HCT116 (cell line): Measurements from ENCODE around the gene ABLIM1. TPM values are rescaled to one million over a fixed set of nuclear protein-coding genes. Genes with fewer than 3 reads are reported as not detected.

ENCODE experiments used
- ATAC-seq: fragments of 200-7000 bp; cut with Tn5 transposase; 2 replicates; pipeline ENCODE4 v1.9.1; 2020; ENCODE audit warnings: mild to moderate bottlenecking, moderate library complexity
- BruUV-seq: library from RNA; stranded (reverse); fragments of 400-500 nt; replicated peaks from 2 replicates; lab custom pipeline; 2021; lab: Mats Ljungman, UMichigan
- CTCF ChIA-PET: fragments of 300-600 bp; sonication (Branson Sonifier 250); formaldehyde crosslinking; loops from one replicate; lab custom pipeline; 2021; ENCODE audit warnings: antibody characterized with exemption; lab: Charles Lee
- POLR2A ChIA-PET: fragments of 300-600, 350-600 bp; sonication (Branson Sonifier 250); formaldehyde crosslinking; loops from one replicate; lab custom pipeline; 2021; ENCODE audit warnings: antibody characterized with exemption; lab: Charles Lee
- RAD21 ChIA-PET, 2 experiments: fragments of 300-600 bp; sonication (Branson Sonifier 250); formaldehyde crosslinking; loops; one replicate each; lab custom pipeline; 2023; ENCODE audit warnings: low total read pairs in 2 of 2; ENCODE audit not compliant: uncharacterized antibody in 2 of 2, unreplicated experiment in 2 of 2, low non-redundant PET in 1 of 2; lab: Charles Lee
- DNase-seq: peaks from one replicate; pipeline ENCODE4 v3.0.0-alpha.2; 2010; ENCODE audit warnings: low read depth, low spot score
- H2AFZ ChIP-seq: fragments of 200-600 bp; shearing (Covaris generic), sonication (generic); 2 replicates; pipeline ENCODE4 v1.6.1; 2017; ENCODE audit warnings: low read depth, mixed run types, mixed read lengths, antibody characterized with exemption, low read length; ENCODE audit not compliant: poor library complexity, severe bottlenecking
- H3K27ac ChIP-seq: 2 replicates; pipeline ENCODE4 v1.5.1; 2012; ENCODE audit warnings: low read depth, low read length
- H3K27me3 ChIP-seq: fragments of 200-600 bp; sonication (generic); 2 replicates; pipeline ENCODE4 v1.6.1; 2016; ENCODE audit warnings: mixed run types, low read length, mixed read lengths; ENCODE audit not compliant: insufficient read depth
- H3K36me3 ChIP-seq, 2 experiments: fragments of 200-500 bp in 1 of 2; fragments of 200-600 bp in 1 of 2; sonication (Bioruptor generic) in 1 of 2; sonication (generic) in 1 of 2; 2 replicates each; pipeline versions ENCODE4 v1.5.1 to v1.6.1; 2014 to 2016; ENCODE audit warnings: low read length in 2 of 2, inconsistent platforms in 1 of 2, mixed read lengths in 1 of 2, mixed run types in 1 of 2; ENCODE audit not compliant: insufficient read depth in 2 of 2, control insufficient read depth in 1 of 2
- H3K4me1 ChIP-seq, 2 experiments: fragments of 200-600 bp in 1 of 2; sonication (generic) in 1 of 2; 2 replicates each; pipeline versions ENCODE4 v1.5.1 to v1.6.1; 2012 to 2017; ENCODE audit warnings: low read length in 2 of 2, inconsistent platforms in 1 of 2, mild to moderate bottlenecking in 1 of 2, mixed read lengths in 1 of 2, mixed run types in 1 of 2, moderate library complexity in 1 of 2; ENCODE audit not compliant: insufficient read depth in 2 of 2, control insufficient read depth in 1 of 2
- H3K4me2 ChIP-seq: fragments of 200-600 bp; sonication (generic); 2 replicates; pipeline ENCODE4 v1.6.1; 2017; ENCODE audit warnings: mixed run types, low read length, mixed read lengths
- H3K4me3 ChIP-seq, 2 experiments: fragments of 200-600 bp in 1 of 2; sonication (generic) in 1 of 2; replicated peaks in 1 of 2; 2 replicates each; pipeline ENCODE4 v1.5.1; 2011 to 2016; ENCODE audit warnings: low read length in 2 of 2, control low read depth in 1 of 2, low read depth in 1 of 2, mild to moderate bottlenecking in 1 of 2, mixed read lengths in 1 of 2, mixed run types in 1 of 2
- H3K79me2 ChIP-seq: fragments of 200-600 bp; sonication (generic); 2 replicates; pipeline ENCODE4 v1.6.1; 2017; ENCODE audit warnings: mild to moderate bottlenecking, mixed run types, low read length, moderate library complexity, mixed read lengths; ENCODE audit not compliant: insufficient read depth
- H3K9ac ChIP-seq: fragments of 200-600 bp; sonication (generic); 2 replicates; pipeline ENCODE4 v1.6.1; 2016; ENCODE audit warnings: low read length, mixed read lengths
- H3K9me2 ChIP-seq: fragments of 200-600 bp; sonication (generic), shearing (Covaris generic); 2 replicates; pipeline ENCODE4 v1.6.1; 2017; ENCODE audit warnings: mixed run types, mild to moderate bottlenecking, moderate library complexity; ENCODE audit not compliant: insufficient read depth
- H3K9me3 ChIP-seq, 2 experiments: fragments of 200-500 bp in 1 of 2; fragments of 200-600 bp in 1 of 2; sonication (Bioruptor generic) in 1 of 2; sonication (generic) in 1 of 2; 2 replicates each; pipeline ENCODE4 v1.6.1; 2014 to 2017; ENCODE audit warnings: low read length in 2 of 2, mixed read lengths in 2 of 2, inconsistent platforms in 1 of 2, low read depth in 1 of 2, mild to moderate bottlenecking in 1 of 2, mixed run types in 1 of 2, moderate library complexity in 1 of 2; ENCODE audit not compliant: control insufficient read depth in 1 of 2, insufficient read depth in 1 of 2
- H4K20me1 ChIP-seq: fragments of 200-600 bp; sonication (generic), shearing (Covaris generic); 2 replicates; pipeline ENCODE4 v1.6.1; 2017; ENCODE audit warnings: mixed run types, mild to moderate bottlenecking, moderate library complexity; ENCODE audit not compliant: insufficient read depth
- CBX3 ChIP-seq: IDR thresholded peaks from 2 replicates; pipeline ENCODE4 v1.6.1; 2012; ENCODE audit warnings: low read depth
- CEBPB ChIP-seq: IDR thresholded peaks from 2 replicates; pipeline ENCODE4 v1.6.1; 2012; ENCODE audit warnings: low read depth
- CTCF ChIP-seq, 3 experiments: fragments of 200-600 bp in 1 of 3; sonication (generic) in 1 of 3; IDR thresholded peaks in 2 of 3; conservative IDR thresholded peaks in 1 of 3; 2 replicates each; pipeline ENCODE4 v1.5.1; 2012 to 2017; ENCODE audit warnings: low read depth in 2 of 3, low read length in 2 of 3, antibody characterized with exemption in 1 of 3, borderline replicate concordance in 1 of 3, control low read depth in 1 of 3, mild to moderate bottlenecking in 1 of 3, mixed read lengths in 1 of 3, mixed run types in 1 of 3, moderate library complexity in 1 of 3; ENCODE audit not compliant: insufficient read depth in 1 of 3
- EGR1 ChIP-seq: IDR thresholded peaks from 2 replicates; pipeline ENCODE4 v1.6.1; 2012; ENCODE audit warnings: low read depth
- ELF1 ChIP-seq: IDR thresholded peaks from 2 replicates; pipeline ENCODE4 v1.6.1; 2012; ENCODE audit warnings: low read depth, borderline replicate concordance
- EZH2 ChIP-seq: fragments of 200-600 bp; sonication (generic); IDR thresholded peaks from 2 replicates; pipeline ENCODE4 v1.6.1; 2017; ENCODE audit warnings: antibody characterized with exemption, mixed run types
- EZH2phosphoT487 ChIP-seq: fragments of 200-600 bp; IDR thresholded peaks from 2 replicates; pipeline ENCODE4 v1.6.1; 2018; ENCODE audit warnings: antibody characterized with exemption, borderline replicate concordance
- FOSL1 ChIP-seq: IDR thresholded peaks from 2 replicates; pipeline ENCODE4 v1.6.1; 2012; ENCODE audit warnings: low read depth
- JUND ChIP-seq: IDR thresholded peaks from 2 replicates; pipeline ENCODE4 v1.6.1; 2012
- MAX ChIP-seq: IDR thresholded peaks from 2 replicates; pipeline ENCODE4 v1.6.1; 2012
- POLR2A ChIP-seq: IDR thresholded peaks from 2 replicates; pipeline ENCODE4 v1.7.0; 2011; ENCODE audit warnings: borderline replicate concordance; ENCODE audit not compliant: insufficient read depth, insufficient read length; ENCODE audit errors: extremely low read depth
- POLR2AphosphoS5 ChIP-seq: IDR thresholded peaks from 2 replicates; pipeline ENCODE4 v1.6.1; 2011; ENCODE audit warnings: mild to moderate bottlenecking, low read depth, low read length, moderate library complexity
- RAD21 ChIP-seq: IDR thresholded peaks from 2 replicates; pipeline ENCODE4 v1.6.1; 2012; ENCODE audit warnings: low read depth, mild to moderate bottlenecking
- SIN3A ChIP-seq: IDR thresholded peaks from 2 replicates; pipeline ENCODE4 v1.6.1; 2012; ENCODE audit warnings: low read depth
- SP1 ChIP-seq: IDR thresholded peaks from 2 replicates; pipeline ENCODE4 v1.6.1; 2012; ENCODE audit warnings: low read depth
- SRF ChIP-seq: IDR thresholded peaks from 2 replicates; pipeline ENCODE4 v1.6.1; 2012; ENCODE audit warnings: low read depth
- TCF7L2 ChIP-seq: IDR thresholded peaks from 2 replicates; pipeline ENCODE4 v1.7.0; 2011; ENCODE audit warnings: borderline replicate concordance, inconsistent platforms; ENCODE audit not compliant: insufficient read depth, insufficient read length; ENCODE audit errors: extremely low read depth
- YY1 ChIP-seq: IDR thresholded peaks from 2 replicates; pipeline ENCODE4 v1.6.1; 2011; ENCODE audit warnings: low read length, low read depth, moderate library complexity, mild to moderate bottlenecking; ENCODE audit not compliant: insufficient replicate concordance; ENCODE audit errors: extremely low read depth
- ZFX ChIP-seq: fragments of 450-650 bp; IDR thresholded peaks from 2 replicates; pipeline ENCODE4 v1.6.1; 2017
- ZNF274 ChIP-seq: fragments of 200-500 bp; sonication (Bioruptor generic); IDR thresholded peaks from 2 replicates; pipeline ENCODE4 v1.6.1; 2014; ENCODE audit warnings: mild to moderate bottlenecking, low read depth, low read length, inconsistent platforms
- intact Hi-C: fragments of 100-400 bp; cut with micrococcal nuclease; formaldehyde crosslinking; loops from 2 replicates; pipeline ENCODE4 v1.10.0; 2022
- total RNA-seq: library from RNA; stranded (reverse); gene quantifications from one replicate; pipeline ENCODE4 v1.2.1, GENCODE V29; 2021; ENCODE audit not compliant: unreplicated experiment
- TF ChIP-seq, protein P1 (sequence below): IDR thresholded peaks from 2 replicates; pipeline ENCODE4 v1.6.1; 2012

ABLIM1 gene
- total RNA-seq, 1 experiment from 2014 or later: 96.2 TPM

- TF ChIP-seq SIN3A (no peak), ELF1 (no peak), POLR2A (no peak), POLR2AphosphoS5 (no peak)
- TF ChIP-seq, all 23 proteins: peak for 0
Observed at GRCh38 chr10:114499116-114499515, 159.0 kb downstream of the ABLIM1 start (continued).

DNA sequence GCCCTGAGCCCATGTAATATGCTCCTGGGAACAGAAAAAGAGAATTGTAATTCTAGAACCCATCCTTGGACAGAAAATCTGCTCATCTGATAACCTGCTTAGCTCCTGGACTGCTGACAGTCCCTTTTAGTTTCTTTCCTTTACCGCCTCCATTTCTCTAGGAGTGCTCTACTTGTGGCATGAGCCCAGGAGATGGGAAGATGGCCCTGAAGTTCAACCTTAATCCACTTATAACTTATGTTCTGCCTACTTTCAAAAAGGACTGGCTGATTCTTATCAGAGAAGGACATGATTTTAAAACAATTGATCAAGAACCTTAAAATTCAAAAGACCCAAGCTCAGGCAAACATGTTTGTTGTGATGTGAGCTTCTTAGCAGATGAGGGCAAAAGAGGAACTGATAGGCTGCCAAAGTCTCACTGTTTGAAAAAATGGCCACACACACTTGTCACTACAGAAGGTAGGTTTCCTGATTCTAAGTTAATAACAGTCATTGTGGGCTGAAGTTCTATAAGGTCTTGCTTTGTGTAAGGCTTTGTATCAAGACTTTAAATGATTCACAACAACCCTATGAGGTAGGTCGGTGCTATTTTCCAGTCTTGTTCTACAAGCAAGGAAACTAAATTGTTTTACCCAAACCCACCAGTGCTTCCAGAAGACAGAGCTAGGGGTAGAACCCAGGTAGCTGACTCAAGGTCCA, 159.5 kb downstream of the ABLIM1 start:
- no peak overlapping the region for H3K9ac ChIP-seq

More for the DNA sequence above, 159.5 kb downstream of the ABLIM1 start:
- RAD21 ChIA-PET: no interaction called here
- H3K36me3 ChIP-seq: peaks cover 0 to 11% of the 10 kb centered on the region in 2 experiments; a peak in 1 of 4 replicates
- ATAC-seq: no peak
- CTCF ChIA-PET: interaction anchor here (1.7 kb wide), 1 partner anchor 27 kb away, joined by 9 read pairs; no protein-coding TSS in a partner anchor
- H3K27me3 ChIP-seq: no peaks in the 10 kb centered on the region
- no peaks in the 10 kb centered on the region for H3K9me3 ChIP-seq
- H3K4me1 ChIP-seq: peaks cover 9 to 23% of the 10 kb centered on the region in 2 experiments; a peak in 2 of 4 replicates
- TF ChIP-seq, protein P1, sequence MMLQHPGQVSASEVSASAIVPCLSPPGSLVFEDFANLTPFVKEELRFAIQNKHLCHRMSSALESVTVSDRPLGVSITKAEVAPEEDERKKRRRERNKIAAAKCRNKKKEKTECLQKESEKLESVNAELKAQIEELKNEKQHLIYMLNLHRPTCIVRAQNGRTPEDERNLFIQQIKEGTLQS: no peak
- TF ChIP-seq TCF7L2: no peak
- TF ChIP-seq SRF: no peak
- no peak for TF ChIP-seq CTCF (IDR thresholded peaks at IDR 0.05 in 2 of 3, conservative IDR thresholded peaks at IDR 0.05 in 1 of 3; ENCODE audit: borderline replicate concordance in 1 of 3, insufficient read depth in 1 of 3, low read depth in 2 of 3, low read length in 2 of 3)
- no peak for TF ChIP-seq MAX
- TF ChIP-seq EGR1: no peak
- no peak for TF ChIP-seq ZNF274
- TF ChIP-seq RAD21: no peak
- no peak for TF ChIP-seq CEBPB
- TF ChIP-seq ZFX: no peak
- no peak for TF ChIP-seq POLR2AphosphoS5
- no peak for TF ChIP-seq ELF1
- no peak for TF ChIP-seq YY1
- no peak for TF ChIP-seq CBX3
- TF ChIP-seq JUND: no peak
- no peak for TF ChIP-seq SP1
- no peak for TF ChIP-seq POLR2A
- TF ChIP-seq EZH2: no peak
- no peak for TF ChIP-seq EZH2phosphoT487
- no peak for TF ChIP-seq FOSL1
- TF ChIP-seq, all 23 proteins: peak for 0
- intact Hi-C loops: no loop called here
- DNase-seq: no peak
- H3K9me2 ChIP-seq: no peaks in the 10 kb centered on the region
- H3K27ac ChIP-seq: no peak overlapping the region
- H3K4me3 ChIP-seq: no peak overlapping the region
- peaks cover 55% of the 10 kb centered on the region for H3K79me2 ChIP-seq
- H2AFZ ChIP-seq: no peak overlapping the region
- BruUV-seq: no TSS peak
- POLR2A ChIA-PET: no interaction called here
- H4K20me1 ChIP-seq: no peaks in the 10 kb centered on the region
- H3K4me2 ChIP-seq: no peak overlapping the region
